ENCODE data around the gene CEP131.

CEP131 gene

GRCh38 chr17:81239714-81240555, 17.2 kb upstream of the CEP131 start:
- DNase-seq (ENCODE audit: low spot score) = no peak
- peak overlapping the region; percentile 92 for H3K27ac ChIP-seq
- ChIA-PET CTCF (interaction anchor here (0.6 kb wide), 4 partner anchors 16 to 609 kb away, joined by 3 to 4 read pairs (median 3); no protein-coding TSS in a partner anchor), POLR2A (ENCODE audit: low non-redundant PET) (interaction anchor here (1.6 kb wide), 1 partner anchor 17 kb away, joined by 8 read pairs; the partner anchor contains the start of gene CEP131)
- no peak for TF ChIP-seq CTCF (conservative IDR thresholded peaks at IDR 0.05; ENCODE audit: low read depth)

- peak within 1 kb of the TSS; percentile 92 for H3K27ac ChIP-seq
- DNase-seq (ENCODE audit: low spot score) = peak; percentile 99
- ChIA-PET CTCF (interaction anchor here (0.6 to 0.9 kb wide), 2 partner anchors 15 to 96 kb away, joined by 3 read pairs; no protein-coding TSS in a partner anchor), POLR2A (ENCODE audit: low non-redundant PET) (interaction anchor here (0.5 to 1.6 kb wide), 6 partner anchors 16 to 590 kb away, joined by 3 to 8 read pairs (median 4); partner anchors contain the start of gene CEP131)
- TF ChIP-seq CTCF (conservative IDR thresholded peaks at IDR 0.05; ENCODE audit: low read depth) = no peak
Observed at GRCh38 chr17:81238815-81239713, 16.3 kb upstream of the CEP131 start, which contains the start of the genes NDUFAF8 and TEPSIN. Gene NDUFAF8, plus strand, starts transcription at chr17:81239318. Its CDS starts 46 bp downstream, at chr17:81239364. Gene TEPSIN, minus strand, starts transcription at chr17:81239055. Its CDS starts 22 bp downstream, at chr17:81239033.

- no peak for DNase-seq (ENCODE audit: low spot score)
- ChIA-PET CTCF (interaction anchor here (0.9 kb wide), 1 partner anchor 95 kb away, joined by 3 read pairs; no protein-coding TSS in a partner anchor), POLR2A (ENCODE audit: low non-redundant PET) (interaction anchor here (0.6 to 1.6 kb wide), 5 partner anchors 16 to 191 kb away, joined by 3 to 8 read pairs (median 4); partner anchors contain the start of gene CEP131)
- H3K27ac ChIP-seq = peak overlapping the region; percentile 92
- TF ChIP-seq CTCF (conservative IDR thresholded peaks at IDR 0.05; ENCODE audit: low read depth) = no peak
Observed at GRCh38 chr17:81238490-81238814, 15.7 kb upstream of the CEP131 start.

- DNase-seq (ENCODE audit: low spot score) = no peak
- ChIA-PET POLR2A (ENCODE audit: low non-redundant PET) (interaction anchor here (0.6 to 1.6 kb wide), 3 partner anchors 15 to 192 kb away, joined by 4 to 8 read pairs (median 4); partner anchors contain the start of gene CEP131), CTCF (interaction anchor here (0.9 kb wide), 1 partner anchor 95 kb away, joined by 3 read pairs; no protein-coding TSS in a partner anchor)
- H3K27ac ChIP-seq = peak overlapping the region; percentile 92
- TF ChIP-seq CTCF (conservative IDR thresholded peaks at IDR 0.05; ENCODE audit: low read depth) = no peak
Observed at GRCh38 chr17:81237591-81238489, 15.1 kb upstream of the CEP131 start.

GRCh38 chr17:81236784-81237183, 14.0 kb upstream of the CEP131 start:
- ChIA-PET CTCF (no interaction called here), POLR2A (ENCODE audit: low non-redundant PET) (no interaction called here)
- DNase-seq (ENCODE audit: low spot score) = no peak
- H3K27ac ChIP-seq = no peak overlapping the region
- TF ChIP-seq CTCF (conservative IDR thresholded peaks at IDR 0.05; ENCODE audit: low read depth) = no peak
